CD4-positive, CD25-positive, alpha-beta regulatory T cell (primary cell): ENCODE measurements around the gene SLC43A1. TPM values are rescaled to one million over a fixed set of nuclear protein-coding genes. Genes with fewer than 3 reads are reported as not detected.
"Not testable (repeated sequence)": the region's sequence is repeated elsewhere in the genome, so short reads cannot be mapped to it uniquely, and the experiment has no call there.

Experiments
- ATAC-seq, 2 donors: fragments of 150-1000 bp; cut with Tn5 transposase; one replicate each; pipeline ENCODE4 v1.10.0; 2021; ENCODE audit warnings: low read depth in 2 of 2, moderate number of reproducible peaks in 2 of 2, moderate library complexity in 1 of 2
- DNase-seq, 3 donors: peaks; one replicate each; pipeline versions ENCODE4 v3.0.0 to v3.0.0-alpha.2; 2012 to 2022; ENCODE audit warnings: mixed read lengths in 1 of 3
- H3K27ac ChIP-seq: one replicate; pipeline ENCODE4 v1.7.0; 2013; ENCODE audit warnings: mild to moderate bottlenecking, low read length; ENCODE audit not compliant: insufficient read depth, poor library complexity, severe bottlenecking
- H3K27me3 ChIP-seq: one replicate; pipeline ENCODE4 v1.7.0; 2013; ENCODE audit warnings: low read length; ENCODE audit not compliant: control insufficient read depth, insufficient read depth
- H3K36me3 ChIP-seq: one replicate; pipeline ENCODE4 v1.7.0; 2013; ENCODE audit warnings: mild to moderate bottlenecking, low read length, moderate library complexity; ENCODE audit not compliant: control insufficient read depth, insufficient read depth
- H3K4me1 ChIP-seq: 2 replicates; pipeline ENCODE4 v1.7.0; 2013; ENCODE audit warnings: mild to moderate bottlenecking, low read length; ENCODE audit not compliant: insufficient read depth, control insufficient read depth, poor library complexity, severe bottlenecking
- H3K4me3 ChIP-seq: one replicate; pipeline ENCODE4 v1.7.0; 2013; ENCODE audit warnings: low read depth, mild to moderate bottlenecking, low read length, moderate library complexity
- H3K9me3 ChIP-seq, 2 experiments: 1 replicate in 1 of 2; 2 replicates in 1 of 2; pipeline ENCODE4 v1.7.0; 2013; ENCODE audit warnings: low read length in 2 of 2, mild to moderate bottlenecking in 1 of 2, moderate library complexity in 1 of 2; ENCODE audit not compliant: control insufficient read depth in 2 of 2
- H3K27ac Mint-ChIP-seq, 3 donors: one replicate each; pipeline ENCODE4 v1.8.0; 2020 to 2022; ENCODE audit warnings: mild to moderate bottlenecking in 3 of 3, mixed read lengths in 3 of 3, moderate library complexity in 2 of 3
- H3K27me3 Mint-ChIP-seq: one replicate; pipeline ENCODE4 v1.8.0; 2022; ENCODE audit warnings: mild to moderate bottlenecking, mixed read lengths
- H3K36me3 Mint-ChIP-seq: one replicate; pipeline ENCODE4 v1.8.0; 2020; ENCODE audit warnings: mixed read lengths
- H3K4me1 Mint-ChIP-seq, 4 donors: one replicate each; pipeline ENCODE4 v1.8.0; 2020 to 2022; ENCODE audit warnings: mixed read lengths in 4 of 4, mild to moderate bottlenecking in 1 of 4
- H3K4me3 Mint-ChIP-seq, 4 donors: one replicate each; pipeline ENCODE4 v1.8.0; 2020 to 2022; ENCODE audit warnings: mild to moderate bottlenecking in 4 of 4, mixed read lengths in 4 of 4, moderate library complexity in 3 of 4
- H3K9me3 Mint-ChIP-seq, 7 donors: one replicate each; pipeline ENCODE4 v1.8.0; 2020 to 2022; ENCODE audit warnings: mixed read lengths in 7 of 7, mild to moderate bottlenecking in 3 of 7, moderate library complexity in 2 of 7
- polyA plus RNA-seq, 4 donors: library from polyadenylated mRNA; unstranded; fragments of 300-500 nt; fragmentation: Illumina TruSeq; gene quantifications; one replicate each; pipeline ENCODE4 v1.2.3, GENCODE V29; 2021
- total RNA-seq: library from RNA; stranded (reverse); gene quantifications from one replicate; pipeline ENCODE4 v1.2.3, GENCODE V29; 2022

Gene SLC43A1
- total and polyA plus RNA-seq, 5 donors from 2014 or later, result 12.8 to 29.9 (median 25.0) TPM

DNA sequence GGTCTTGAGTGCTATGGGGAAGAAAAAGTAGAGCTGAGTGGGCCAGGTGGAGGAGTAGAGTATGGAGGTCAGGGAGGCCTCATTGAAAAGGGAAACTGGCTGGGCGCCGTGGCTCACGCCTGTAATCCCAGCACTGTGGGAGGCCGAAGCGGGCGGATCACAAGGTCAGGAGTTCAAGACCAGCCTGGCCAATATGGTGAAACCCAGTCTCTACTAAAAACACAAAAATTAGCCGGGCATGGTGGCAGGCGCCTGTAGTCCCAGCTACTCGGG is 70.4 kb downstream of the SLC43A1 start:
- H3K4me3 ChIP-seq, H3K27ac ChIP-seq, ATAC-seq, H3K4me1 ChIP-seq, H3K9me3 Mint-ChIP-seq, DNase-seq, H3K36me3 Mint-ChIP-seq, H3K4me3 Mint-ChIP-seq, H3K27me3 ChIP-seq, H3K4me1 Mint-ChIP-seq, H3K9me3 ChIP-seq, H3K36me3 ChIP-seq, H3K27ac Mint-ChIP-seq: not testable (repeated sequence)
- peaks cover 19% of the 10 kb centered on the region for H3K27me3 Mint-ChIP-seq

DNA sequence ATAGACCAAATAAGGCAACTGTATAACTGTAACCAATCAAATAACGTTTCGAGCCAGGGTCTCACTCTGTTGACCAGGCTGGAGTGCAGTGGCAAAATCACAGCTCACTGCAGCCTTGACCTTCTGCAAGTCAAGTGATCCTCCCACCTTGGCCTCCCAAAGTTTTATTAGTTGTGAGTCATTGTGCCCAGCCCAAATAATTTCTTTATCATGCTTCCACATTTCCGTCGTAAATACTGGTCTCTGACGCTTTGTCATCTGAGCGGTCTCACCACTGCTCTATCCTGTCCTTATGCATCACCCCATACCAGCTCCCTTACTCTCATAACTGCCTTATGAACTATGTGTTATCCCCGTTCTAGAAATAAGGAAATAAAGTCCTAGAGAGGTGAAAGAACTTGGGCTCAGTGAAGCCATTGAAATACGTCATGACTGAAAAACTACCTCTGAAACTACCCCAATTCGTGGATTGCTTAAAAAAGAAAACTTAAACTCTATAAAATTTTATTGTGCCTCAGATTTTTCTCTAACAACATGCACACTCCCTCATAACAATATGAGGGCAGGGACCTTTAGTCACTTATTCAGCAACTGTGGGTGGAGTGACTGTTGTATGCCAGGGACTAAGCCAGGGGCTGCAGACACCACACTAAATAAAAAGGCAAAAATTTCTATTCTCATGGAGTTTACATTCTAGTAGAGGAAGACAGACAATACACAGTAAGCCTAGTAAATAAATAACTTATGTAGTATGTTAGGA is 71.0 kb downstream of the SLC43A1 start:
- Histone ChIP-seq H3K9me3 (no peaks in the 10 kb centered on the region), H3K36me3 (no peaks in the 10 kb centered on the region), H3K27ac (no peak overlapping the region), H3K4me3 (no peak overlapping the region), H3K27me3 (no peaks in the 10 kb centered on the region), H3K4me1 (no peaks in the 10 kb centered on the region)
- DNase-seq (no peak), ATAC-seq (no peak)
- Mint-ChIP-seq H3K9me3 (peaks cover 0 to 2% (median 0%) of the 10 kb centered on the region in 7 donors), H3K36me3 (no peaks in the 10 kb centered on the region), H3K27ac (no peak overlapping the region), H3K4me1 (no peaks in the 10 kb centered on the region), H3K4me3 (no peak overlapping the region), H3K27me3 (peaks cover 15% of the 10 kb centered on the region)

DNA sequence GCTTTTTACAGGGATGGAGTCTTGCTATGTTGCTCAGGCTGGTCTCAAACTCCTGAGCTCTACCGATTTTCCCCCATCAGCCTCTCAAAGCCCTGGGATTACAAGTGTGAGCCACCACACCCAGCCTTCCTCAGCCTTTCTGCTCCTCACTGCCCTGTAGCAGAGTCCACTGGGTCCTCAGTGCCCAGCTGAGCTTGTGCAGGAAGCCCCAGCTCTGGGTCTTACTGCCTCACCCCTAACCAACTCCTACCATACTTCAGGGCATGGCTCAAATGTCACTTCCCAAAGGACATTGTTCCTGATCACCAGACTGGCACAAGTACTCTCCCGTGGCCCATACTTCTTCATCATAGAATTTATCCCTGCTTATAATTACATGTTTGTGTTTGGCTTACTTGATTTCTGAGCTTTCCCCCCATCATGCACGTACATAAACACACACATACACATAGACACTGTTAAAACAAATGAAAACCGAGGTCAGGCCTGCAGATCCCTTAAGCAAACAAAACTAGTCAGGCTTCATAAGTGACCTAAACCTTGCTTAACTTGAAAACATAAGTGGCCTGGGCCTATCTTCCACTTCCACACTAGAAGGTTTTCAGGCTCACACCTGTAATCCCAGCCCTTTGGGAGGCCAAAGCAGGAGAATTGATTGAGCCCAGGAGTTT is 74.6 kb downstream of the SLC43A1 start:
- Histone ChIP-seq H3K4me3 (no peak overlapping the region), H3K36me3 (no peaks in the 10 kb centered on the region), H3K27me3 (no peaks in the 10 kb centered on the region), H3K9me3 (no peaks in the 10 kb centered on the region), H3K27ac (no peak overlapping the region), H3K4me1 (no peaks in the 10 kb centered on the region)
- no peak for ATAC-seq
- peaks cover 0 to 2% (median 0%) of the 10 kb centered on the region in 7 donors for H3K9me3 Mint-ChIP-seq
- no peak overlapping the region for H3K27ac Mint-ChIP-seq
- no peaks in the 10 kb centered on the region for H3K4me1 Mint-ChIP-seq
- no peak for DNase-seq
- H3K4me3 Mint-ChIP-seq, result no peak overlapping the region
- H3K27me3 Mint-ChIP-seq, result peaks cover 5% of the 10 kb centered on the region
- no peaks in the 10 kb centered on the region for H3K36me3 Mint-ChIP-seq

DNA sequence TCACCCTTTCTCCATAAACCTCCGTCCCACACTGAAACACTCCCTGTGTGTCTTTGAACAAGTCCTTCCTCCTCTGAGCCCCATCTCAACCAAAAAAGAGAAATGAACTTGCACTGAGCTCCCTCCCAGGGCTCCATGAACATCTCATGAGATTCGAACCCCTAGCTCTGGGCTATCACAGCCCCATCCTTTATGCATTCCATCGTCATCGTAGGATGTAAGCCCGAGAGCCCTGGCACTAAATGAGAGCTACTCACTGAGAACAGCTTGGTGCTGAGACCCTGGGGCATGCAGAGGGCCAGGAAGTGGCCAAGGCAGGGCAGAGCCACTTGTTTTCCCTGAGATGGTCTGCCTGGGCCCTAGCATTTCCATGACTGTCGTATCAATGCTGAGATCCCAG is 75.7 kb downstream of the SLC43A1 start:
- no peak overlapping the region for H3K4me3 Mint-ChIP-seq
- DNase-seq (no peak), ATAC-seq (no peak)
- H3K27ac Mint-ChIP-seq, result no peak overlapping the region
- Histone ChIP-seq H3K4me1 (no peaks in the 10 kb centered on the region), H3K4me3 (no peak overlapping the region), H3K27ac (no peak overlapping the region), H3K27me3 (no peaks in the 10 kb centered on the region), H3K36me3 (no peaks in the 10 kb centered on the region), H3K9me3 (no peaks in the 10 kb centered on the region)
- no peaks in the 10 kb centered on the region for H3K36me3 Mint-ChIP-seq
- H3K4me1 Mint-ChIP-seq, result no peaks in the 10 kb centered on the region
- H3K9me3 Mint-ChIP-seq, result no peaks in the 10 kb centered on the region
- H3K27me3 Mint-ChIP-seq, result peaks cover 5% of the 10 kb centered on the region

DNA sequence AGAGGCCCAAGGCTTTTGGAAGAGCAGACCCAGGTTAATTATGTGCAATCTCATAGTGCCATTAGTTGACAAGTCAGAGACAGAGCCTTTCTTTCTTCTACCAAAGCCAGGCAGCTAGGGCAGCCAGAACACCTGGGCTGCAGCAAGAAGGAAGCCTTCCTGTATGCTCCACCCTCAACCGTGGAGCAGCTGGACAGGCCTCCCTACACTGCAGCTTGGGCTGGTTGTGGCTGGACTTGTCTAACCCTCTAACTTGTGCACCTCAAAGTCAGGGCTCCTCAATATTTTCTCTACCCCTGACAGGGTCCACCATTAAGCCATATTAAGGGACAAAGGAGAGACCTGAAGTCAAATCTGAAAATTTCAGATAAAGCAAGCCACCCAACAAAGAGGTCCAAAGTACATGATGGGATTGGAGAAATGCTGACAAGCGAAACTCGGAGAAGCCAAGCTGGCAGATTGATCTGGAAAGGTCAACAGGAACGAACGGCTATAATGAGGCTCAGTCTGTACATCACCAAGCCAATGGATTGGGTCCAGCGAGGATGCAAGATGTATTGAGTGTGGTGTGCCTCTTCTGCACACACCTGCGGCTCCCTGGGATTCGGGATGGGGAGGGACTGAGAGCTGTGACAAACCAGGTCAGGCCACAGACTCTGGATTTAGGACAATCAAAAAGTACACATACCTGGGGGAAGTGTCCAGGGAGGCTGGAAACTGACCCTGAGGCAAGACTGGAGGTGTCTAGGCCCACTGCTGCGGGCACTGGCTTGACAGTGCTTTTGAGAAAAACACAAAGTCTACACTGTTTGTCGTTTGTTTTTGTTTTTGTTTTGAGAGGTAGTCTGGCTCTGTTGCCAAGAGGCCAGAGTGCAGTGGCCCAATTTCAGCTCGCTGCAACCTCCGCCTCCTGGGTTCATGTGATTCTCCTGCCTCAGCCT is 76.9 kb downstream of the SLC43A1 start:
- H3K9me3 ChIP-seq, result no peaks in the 10 kb centered on the region
- Mint-ChIP-seq H3K4me3 (no peak overlapping the region), H3K27me3 (no peaks in the 10 kb centered on the region), H3K36me3 (no peaks in the 10 kb centered on the region), H3K4me1 (no peaks in the 10 kb centered on the region), H3K27ac (no peak overlapping the region), H3K9me3 (no peaks in the 10 kb centered on the region)
- ATAC-seq (no peak), DNase-seq (no peak)
- no peaks in the 10 kb centered on the region for H3K36me3 ChIP-seq
- H3K4me1 ChIP-seq, result no peaks in the 10 kb centered on the region
- no peak overlapping the region for H3K4me3 ChIP-seq
- H3K27ac ChIP-seq, result no peak overlapping the region
- H3K27me3 ChIP-seq, result no peaks in the 10 kb centered on the region

DNA sequence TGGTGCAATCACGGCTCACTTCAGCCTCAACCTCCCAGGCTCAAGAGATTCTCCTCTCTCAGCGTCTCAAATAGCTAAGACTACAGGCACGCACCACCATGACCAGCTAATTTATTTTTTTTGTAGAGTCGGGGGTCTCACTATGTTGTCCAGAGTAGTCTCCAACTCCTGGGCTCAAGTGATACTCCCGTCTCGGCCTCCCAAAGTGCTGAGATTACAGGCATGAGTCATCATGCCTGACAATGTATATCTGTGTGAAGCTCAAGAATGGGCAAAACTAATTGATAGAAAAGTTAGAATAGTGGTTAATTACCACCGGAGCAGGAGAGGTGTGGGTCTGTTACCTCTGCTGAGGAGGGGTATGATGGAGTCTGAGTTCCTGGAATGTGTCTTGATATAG is 79.5 kb downstream of the SLC43A1 start:
- H3K36me3 Mint-ChIP-seq, result no peaks in the 10 kb centered on the region

DNA sequence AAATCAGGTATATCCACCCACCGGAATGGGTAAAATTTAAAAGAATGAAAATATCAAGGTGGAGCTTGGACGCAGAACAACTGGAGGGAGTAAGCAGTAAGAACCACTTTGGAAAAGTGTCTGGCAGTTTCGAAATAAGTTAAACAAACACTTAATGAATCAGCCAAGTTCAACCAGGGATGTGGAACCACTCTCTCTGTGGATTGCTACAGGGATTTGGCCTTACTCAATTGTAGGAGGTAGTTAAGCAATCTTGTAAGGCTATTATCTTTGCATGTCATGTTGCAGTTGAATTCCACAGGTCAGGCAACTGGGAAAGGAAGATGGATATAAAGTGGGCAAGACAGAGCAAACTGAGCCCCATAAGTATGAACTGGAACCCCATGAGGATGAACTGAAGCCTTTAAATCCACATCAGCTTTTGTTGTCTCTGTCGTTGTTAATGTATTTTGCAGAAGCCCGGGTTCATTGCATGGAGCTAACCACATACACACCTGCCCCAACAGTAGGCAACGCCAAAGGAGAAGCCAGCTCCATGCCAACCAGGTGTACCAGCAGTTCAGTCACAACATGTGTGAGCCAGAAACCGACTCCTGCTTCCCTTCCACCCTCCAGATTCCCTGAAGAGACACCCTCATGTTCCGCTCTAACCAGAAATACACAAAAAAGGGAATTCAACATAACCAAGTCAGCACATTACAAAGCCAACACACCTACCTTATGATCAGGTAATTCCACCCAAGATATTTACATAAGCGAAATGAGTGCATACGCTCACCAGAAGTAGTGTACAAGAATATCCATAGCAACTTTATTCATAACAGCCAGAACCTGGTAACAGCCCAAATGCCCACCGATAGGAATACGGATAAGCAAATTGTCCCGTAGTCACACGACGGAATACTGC is 80.6 kb downstream of the SLC43A1 start:
- Mint-ChIP-seq H3K36me3 (no peaks in the 10 kb centered on the region), H3K4me3 (no peak overlapping the region), H3K27ac (no peak overlapping the region), H3K4me1 (peaks cover 0 to 2% (median 0%) of the 10 kb centered on the region in 4 donors), H3K9me3 (no peaks in the 10 kb centered on the region), H3K27me3 (no peaks in the 10 kb centered on the region)
- Histone ChIP-seq H3K4me3 (no peak overlapping the region), H3K9me3 (no peaks in the 10 kb centered on the region), H3K4me1 (no peaks in the 10 kb centered on the region), H3K27ac (no peak overlapping the region), H3K36me3 (no peaks in the 10 kb centered on the region), H3K27me3 (no peaks in the 10 kb centered on the region)
- DNase-seq, result no peak
- ATAC-seq, result no peak

More for the DNA sequence above, 79.5 kb downstream of the SLC43A1 start:
- H3K36me3 ChIP-seq, result no peaks in the 10 kb centered on the region
- no peak overlapping the region for H3K4me3 ChIP-seq
- H3K4me1 ChIP-seq, result no peaks in the 10 kb centered on the region
- Mint-ChIP-seq H3K27ac (no peak overlapping the region), H3K9me3 (no peaks in the 10 kb centered on the region), H3K4me1 (no peaks in the 10 kb centered on the region), H3K27me3 (no peaks in the 10 kb centered on the region), H3K4me3 (no peak overlapping the region)
- no peak overlapping the region for H3K27ac ChIP-seq
- H3K27me3 ChIP-seq, result no peaks in the 10 kb centered on the region
- ATAC-seq, result no peak
- no peak for DNase-seq
- H3K9me3 ChIP-seq, result no peaks in the 10 kb centered on the region
